ENCODE data around the gene RITA1.
A peak's percentile ranks its signal among the peaks of the same experiment; 100 is the strongest.

DNA sequence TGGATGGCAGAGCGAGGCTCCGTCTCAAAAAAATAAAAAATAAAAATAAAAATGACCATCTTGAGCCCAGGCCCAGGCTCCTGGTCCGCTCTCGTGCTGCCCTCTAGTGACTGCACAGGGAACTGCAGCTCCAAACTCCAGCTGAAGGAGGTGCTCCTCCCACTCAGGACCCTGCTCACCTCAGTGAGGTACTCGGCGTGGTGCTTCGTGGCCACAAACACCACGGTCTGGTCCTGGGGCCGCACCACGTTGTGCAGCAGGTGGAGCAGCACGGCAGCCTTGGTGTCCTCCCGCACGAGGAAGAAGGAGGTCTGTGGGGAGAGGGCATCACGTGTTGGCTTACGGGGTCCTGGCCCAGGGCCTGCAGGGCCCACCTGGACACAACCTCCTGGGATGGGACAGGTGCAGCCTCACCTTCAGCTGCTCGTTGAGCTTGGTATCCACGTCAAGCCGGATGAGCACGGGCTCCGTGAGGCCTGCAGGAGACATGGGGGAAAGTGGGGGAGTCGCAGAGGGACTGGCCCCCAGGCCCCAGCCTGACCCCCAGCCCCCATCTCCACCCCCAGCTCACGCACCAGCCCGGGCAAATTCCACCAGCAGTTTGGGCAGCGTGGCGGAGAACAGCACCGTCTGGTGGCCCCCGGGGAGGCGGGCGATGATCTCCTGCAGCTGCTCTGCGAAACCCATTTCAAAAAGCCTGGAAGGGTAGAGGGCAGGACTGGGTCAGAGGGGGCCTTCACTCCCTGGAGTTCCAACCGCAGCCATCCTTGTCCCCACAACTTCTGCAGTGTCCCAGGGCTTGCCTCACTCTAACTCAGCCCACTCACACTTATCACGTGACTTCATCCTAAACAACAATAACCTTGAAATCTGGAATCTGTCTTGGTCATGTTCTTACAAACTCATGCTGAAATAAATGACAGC is 10.8 kb upstream of the RITA1 start:
- TF ChIP-seq, protein P1, sequence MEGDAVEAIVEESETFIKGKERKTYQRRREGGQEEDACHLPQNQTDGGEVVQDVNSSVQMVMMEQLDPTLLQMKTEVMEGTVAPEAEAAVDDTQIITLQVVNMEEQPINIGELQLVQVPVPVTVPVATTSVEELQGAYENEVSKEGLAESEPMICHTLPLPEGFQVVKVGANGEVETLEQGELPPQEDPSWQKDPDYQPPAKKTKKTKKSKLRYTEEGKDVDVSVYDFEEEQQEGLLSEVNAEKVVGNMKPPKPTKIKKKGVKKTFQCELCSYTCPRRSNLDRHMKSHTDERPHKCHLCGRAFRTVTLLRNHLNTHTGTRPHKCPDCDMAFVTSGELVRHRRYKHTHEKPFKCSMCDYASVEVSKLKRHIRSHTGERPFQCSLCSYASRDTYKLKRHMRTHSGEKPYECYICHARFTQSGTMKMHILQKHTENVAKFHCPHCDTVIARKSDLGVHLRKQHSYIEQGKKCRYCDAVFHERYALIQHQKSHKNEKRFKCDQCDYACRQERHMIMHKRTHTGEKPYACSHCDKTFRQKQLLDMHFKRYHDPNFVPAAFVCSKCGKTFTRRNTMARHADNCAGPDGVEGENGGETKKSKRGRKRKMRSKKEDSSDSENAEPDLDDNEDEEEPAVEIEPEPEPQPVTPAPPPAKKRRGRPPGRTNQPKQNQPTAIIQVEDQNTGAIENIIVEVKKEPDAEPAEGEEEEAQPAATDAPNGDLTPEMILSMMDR (IDR thresholded peaks at IDR 0.05; ENCODE audit: poor library complexity): peak; percentile 98
- TF ChIP-seq EZH2phosphoT487 (IDR thresholded peaks at IDR 0.05; ENCODE audit: low read depth, severe bottlenecking, unreplicated experiment): no peak
